Neural cell (in vitro differentiated cells): ENCODE data around the gene IQSEC1. TPM values are rescaled to one million over a fixed set of nuclear protein-coding genes. Genes with fewer than 3 reads are reported as not detected.

Experiments used
- H2AFZ ChIP-seq: fragments of 200-600, 300-800 bp; sonication (generic), shearing (Covaris generic); 2 replicates; pipeline ENCODE4 v1.6.0; 2014; ENCODE audit warnings: low read depth, mild to moderate bottlenecking, antibody characterized with exemption, low read length, moderate library complexity
- H3F3A ChIP-seq: fragments of 200-600 bp; shearing (Covaris generic); 2 replicates; pipeline ENCODE4 v1.6.1; 2016; ENCODE audit warnings: mild to moderate bottlenecking, moderate library complexity, mixed read lengths, antibody characterized with exemption, low read length; ENCODE audit not compliant: insufficient read depth, poor library complexity, severe bottlenecking
- H3K27ac ChIP-seq: fragments of 200-600, 300-800 bp; sonication (generic), shearing (Covaris generic); 2 replicates; pipeline ENCODE4 v1.5.1; 2014; ENCODE audit warnings: mild to moderate bottlenecking, low read length, moderate library complexity
- H3K27me3 ChIP-seq: fragments of 300-800, 200-600 bp; sonication (generic), shearing (Covaris generic); 2 replicates; pipeline ENCODE4 v1.6.0; 2014; ENCODE audit warnings: mild to moderate bottlenecking, low read depth, low read length, moderate library complexity; ENCODE audit not compliant: insufficient read depth
- H3K36me3 ChIP-seq: fragments of 300-800, 200-600 bp; sonication (generic), shearing (Covaris generic); 2 replicates; pipeline ENCODE4 v1.5.1; 2014; ENCODE audit warnings: mild to moderate bottlenecking, antibody characterized with exemption, low read length, moderate library complexity; ENCODE audit not compliant: insufficient read depth
- H3K4me2 ChIP-seq: fragments of 300-800, 200-600 bp; sonication (generic), shearing (Covaris generic); 2 replicates; pipeline ENCODE4 v1.6.0; 2014; ENCODE audit warnings: mild to moderate bottlenecking, low read length
- H3K4me3 ChIP-seq: fragments of 300-800, 200-600 bp; sonication (generic), shearing (Covaris generic); 2 replicates; pipeline ENCODE4 v1.5.1; 2014; ENCODE audit warnings: mild to moderate bottlenecking, low read length, moderate library complexity
- H3K79me2 ChIP-seq: fragments of 200-600 bp; shearing (Covaris generic); replicated peaks from 2 replicates; pipeline ENCODE4 v1.6.0; 2014; ENCODE audit warnings: mild to moderate bottlenecking, low read length, moderate library complexity; ENCODE audit not compliant: insufficient read depth
- H3K9ac ChIP-seq: fragments of 300-800, 200-600 bp; sonication (generic), shearing (Covaris generic); 2 replicates; pipeline ENCODE4 v1.6.1; 2016; ENCODE audit warnings: mild to moderate bottlenecking, low read length, mixed read lengths
- H3K9me2 ChIP-seq: fragments of 200-600 bp; shearing (Covaris generic); 2 replicates; pipeline ENCODE4 v1.6.1; 2016; ENCODE audit warnings: mild to moderate bottlenecking, low read length, mixed read lengths; ENCODE audit not compliant: insufficient read depth
- H3K9me3 ChIP-seq: fragments of 200-600, 300-800 bp; sonication (generic), shearing (Covaris generic); 2 replicates; pipeline ENCODE4 v1.6.1; 2016; ENCODE audit warnings: mild to moderate bottlenecking, mixed run types, low read length, moderate library complexity, mixed read lengths
- H4K20me1 ChIP-seq: fragments of 200-600 bp; shearing (Covaris generic); 2 replicates; pipeline ENCODE4 v1.6.1; 2016; ENCODE audit warnings: mild to moderate bottlenecking, mixed run types; ENCODE audit not compliant: insufficient read depth
- CTCF ChIP-seq: fragments of 450-650 bp; IDR thresholded peaks from 2 replicates; pipeline ENCODE4 v1.5.1; 2014; ENCODE audit warnings: antibody characterized with exemption, mild to moderate bottlenecking, moderate library complexity; ENCODE audit not compliant: poor library complexity, severe bottlenecking
- EP300 ChIP-seq: fragments of 450-650 bp; conservative IDR thresholded peaks from 2 replicates; pipeline ENCODE4 v1.6.1; 2014; ENCODE audit warnings: antibody characterized with exemption, mild to moderate bottlenecking, moderate library complexity; ENCODE audit not compliant: poor library complexity, severe bottlenecking
- EZH2 ChIP-seq: fragments of 200-600, 300-800 bp; shearing (Covaris generic), sonication (generic); IDR thresholded peaks from 2 replicates; pipeline ENCODE4 v1.6.1; 2014; ENCODE audit warnings: antibody characterized with exemption, low read length, borderline replicate concordance, mild to moderate bottlenecking; ENCODE audit not compliant: insufficient read depth, poor library complexity, severe bottlenecking
- MXI1 ChIP-seq: fragments of 450-650 bp; conservative IDR thresholded peaks from 2 replicates; pipeline ENCODE4 v1.6.1; 2014; ENCODE audit warnings: antibody characterized with exemption, mild to moderate bottlenecking; ENCODE audit not compliant: poor library complexity, severe bottlenecking
- POLR2AphosphoS5 ChIP-seq: IDR thresholded peaks from 2 replicates; pipeline ENCODE4 v1.6.1; 2012
- RAD21 ChIP-seq: fragments of 450-650 bp; conservative IDR thresholded peaks from 2 replicates; pipeline ENCODE4 v1.6.1; 2014; ENCODE audit warnings: antibody characterized with exemption, mild to moderate bottlenecking, moderate library complexity
- REST ChIP-seq: IDR thresholded peaks from 2 replicates; pipeline ENCODE4 v1.6.1; 2012; ENCODE audit warnings: borderline replicate concordance
- SMC3 ChIP-seq: fragments of 450-650 bp; conservative IDR thresholded peaks from 2 replicates; pipeline ENCODE4 v1.6.1; 2014; ENCODE audit warnings: antibody characterized with exemption, mild to moderate bottlenecking, moderate library complexity; ENCODE audit not compliant: poor library complexity
- TAF1 ChIP-seq: IDR thresholded peaks from 2 replicates; pipeline ENCODE4 v1.6.1; 2012; ENCODE audit warnings: low read depth
- polyA plus RNA-seq: library from polyadenylated mRNA; depleted of rRNA; stranded (reverse); fragments of >200 nt; gene quantifications from 2 replicates; pipeline ENCODE4 v1.2.3, GENCODE V29; 2014

IQSEC1 gene
- polyA plus RNA-seq, 1 donor from 2014 or later, result 6.0 TPM

- Histone ChIP-seq H3F3A (no peaks in the 10 kb centered on the region), H3K36me3 (no peaks in the 10 kb centered on the region), H3K9ac (no peak overlapping the region), H3K9me2 (no peaks in the 10 kb centered on the region), H3K4me3 (no peak overlapping the region), H3K4me2 (no peak overlapping the region), H3K27me3 (no peaks in the 10 kb centered on the region), H3K79me2 (no peaks in the 10 kb centered on the region), H3K9me3 (no peaks in the 10 kb centered on the region), H3K27ac (no peak overlapping the region), H2AFZ (no peak overlapping the region), H4K20me1 (no peaks in the 10 kb centered on the region)
- TF ChIP-seq POLR2AphosphoS5 (no peak), EP300 (no peak), REST (no peak), SMC3 (no peak), CTCF (no peak), MXI1 (no peak), EZH2 (no peak), TAF1 (no peak), RAD21 (no peak)
These were observed 39.0 kb downstream of the IQSEC1 start for GRCh38 chr3:13034109-13034800.

GRCh38 chr3:13032206-13032605, 41.0 kb downstream of the IQSEC1 start:
- H3K27me3 ChIP-seq, result no peaks in the 10 kb centered on the region

More at GRCh38 chr3:13032206-13032605, 41.0 kb downstream of the IQSEC1 start:
- no peaks in the 10 kb centered on the region for H3K9me2 ChIP-seq
- H3K79me2 ChIP-seq, result no peaks in the 10 kb centered on the region
- no peaks in the 10 kb centered on the region for H3K9me3 ChIP-seq
- H3K27ac ChIP-seq, result no peak overlapping the region
- H2AFZ ChIP-seq, result no peak overlapping the region
- H3K4me2 ChIP-seq, result no peak overlapping the region
- no peaks in the 10 kb centered on the region for H3F3A ChIP-seq
- no peak overlapping the region for H3K9ac ChIP-seq
- no peaks in the 10 kb centered on the region for H4K20me1 ChIP-seq
- no peak overlapping the region for H3K4me3 ChIP-seq
- no peaks in the 10 kb centered on the region for H3K36me3 ChIP-seq
- TF ChIP-seq POLR2AphosphoS5 (no peak), EP300 (no peak), MXI1 (no peak), EZH2 (no peak)
